Measurements from ENCODE around the gene PDSS1. TPM values are rescaled to one million over a fixed set of nuclear protein-coding genes. Genes with fewer than 3 reads are reported as not detected.
"Not testable (repeated sequence)": the region's sequence is repeated elsewhere in the genome, so short reads cannot be mapped to it uniquely, and the experiment has no call there.

The PDSS1 gene
- total and polyA plus RNA-seq, 2 experiments from 2014 or later: 9.7 to 13.5 TPM

DNA sequence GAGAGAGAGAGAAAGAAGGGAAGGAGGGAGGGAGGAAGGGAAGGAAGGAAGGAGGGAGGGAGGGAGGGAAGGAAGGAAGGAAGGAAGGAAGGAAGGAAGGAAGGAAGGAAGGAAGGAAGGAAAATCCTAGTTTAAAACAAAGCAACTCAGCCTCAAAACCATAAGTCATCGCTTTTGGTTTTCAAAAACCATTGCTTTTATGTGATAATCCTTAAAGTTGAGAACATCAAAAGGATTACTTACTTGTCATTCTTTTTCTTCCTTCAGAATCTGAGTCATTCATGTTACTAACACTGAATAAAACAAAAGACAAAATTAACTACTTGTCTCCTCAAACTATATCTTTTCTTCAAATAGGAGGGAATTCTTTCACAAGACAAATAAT lies 21.6 kb upstream of the PDSS1 start:
- DNase-seq (ENCODE audit: low spot score): no peak
- TF ChIP-seq, protein P1, sequence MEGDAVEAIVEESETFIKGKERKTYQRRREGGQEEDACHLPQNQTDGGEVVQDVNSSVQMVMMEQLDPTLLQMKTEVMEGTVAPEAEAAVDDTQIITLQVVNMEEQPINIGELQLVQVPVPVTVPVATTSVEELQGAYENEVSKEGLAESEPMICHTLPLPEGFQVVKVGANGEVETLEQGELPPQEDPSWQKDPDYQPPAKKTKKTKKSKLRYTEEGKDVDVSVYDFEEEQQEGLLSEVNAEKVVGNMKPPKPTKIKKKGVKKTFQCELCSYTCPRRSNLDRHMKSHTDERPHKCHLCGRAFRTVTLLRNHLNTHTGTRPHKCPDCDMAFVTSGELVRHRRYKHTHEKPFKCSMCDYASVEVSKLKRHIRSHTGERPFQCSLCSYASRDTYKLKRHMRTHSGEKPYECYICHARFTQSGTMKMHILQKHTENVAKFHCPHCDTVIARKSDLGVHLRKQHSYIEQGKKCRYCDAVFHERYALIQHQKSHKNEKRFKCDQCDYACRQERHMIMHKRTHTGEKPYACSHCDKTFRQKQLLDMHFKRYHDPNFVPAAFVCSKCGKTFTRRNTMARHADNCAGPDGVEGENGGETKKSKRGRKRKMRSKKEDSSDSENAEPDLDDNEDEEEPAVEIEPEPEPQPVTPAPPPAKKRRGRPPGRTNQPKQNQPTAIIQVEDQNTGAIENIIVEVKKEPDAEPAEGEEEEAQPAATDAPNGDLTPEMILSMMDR (IDR thresholded peaks at IDR 0.05; ENCODE audit: poor library complexity): no peak
- TF ChIP-seq EZH2 (IDR thresholded peaks at IDR 0.05; ENCODE audit: borderline replicate concordance) (no peak), EZH2phosphoT487 (IDR thresholded peaks at IDR 0.05; ENCODE audit: low read depth, severe bottlenecking, unreplicated experiment) (no peak)
- 100% methylated on average over 1 of the region's 1 CpG for WGBS (ENCODE audit: low lambda C conversion rate, missing lambda C conversion rate)
- no peaks in the 10 kb centered on the region for H3K27me3 ChIP-seq
- H4K20me1 ChIP-seq (ENCODE audit: insufficient read depth, poor library complexity, severe bottlenecking): no peaks in the 10 kb centered on the region
- H3K4me2 ChIP-seq: no peak overlapping the region
- no peak overlapping the region for H2AFZ ChIP-seq
- H3K79me2 ChIP-seq: no peaks in the 10 kb centered on the region
- no peaks in the 10 kb centered on the region for H3K9me3 ChIP-seq (ENCODE audit: low read depth)
- no peaks in the 10 kb centered on the region for H3K9me2 ChIP-seq (replicated peaks; ENCODE audit: insufficient read depth)
- H3K27ac ChIP-seq: no peak overlapping the region
- H3K36me3 ChIP-seq (replicated peaks; ENCODE audit: insufficient read depth, low read depth): no peaks in the 10 kb centered on the region
- H3K4me1 ChIP-seq (ENCODE audit: insufficient read depth): no peaks in the 10 kb centered on the region
- no peak overlapping the region for H3K4me3 ChIP-seq

DNA sequence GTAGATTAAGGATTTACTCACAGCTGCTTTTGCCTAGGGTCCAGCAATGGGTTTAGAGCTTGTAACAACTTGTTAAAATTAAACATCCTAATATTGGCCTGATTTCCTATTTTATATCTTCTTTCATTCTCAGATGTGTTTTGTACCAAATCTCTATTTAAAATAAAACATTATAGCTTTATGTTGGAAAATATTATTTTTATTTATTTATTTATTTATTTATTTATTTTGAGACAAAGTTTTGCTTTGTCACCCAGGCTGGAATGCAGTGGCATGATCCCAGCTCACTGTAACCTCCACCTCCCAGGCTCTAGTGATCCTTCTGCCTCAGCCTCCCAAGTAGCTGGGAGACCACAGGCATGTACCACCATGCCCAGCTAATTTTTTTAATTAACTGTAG lies 17.9 kb upstream of the PDSS1 start:
- no peaks in the 10 kb centered on the region for H3K79me2 ChIP-seq
- no peaks in the 10 kb centered on the region for H3K9me2 ChIP-seq (replicated peaks; ENCODE audit: insufficient read depth)
- TF ChIP-seq EZH2phosphoT487 (IDR thresholded peaks at IDR 0.05; ENCODE audit: low read depth, severe bottlenecking, unreplicated experiment) (no peak), EZH2 (IDR thresholded peaks at IDR 0.05; ENCODE audit: borderline replicate concordance) (no peak)
- TF ChIP-seq, protein P1 (IDR thresholded peaks at IDR 0.05; ENCODE audit: poor library complexity): no peak
- DNase-seq (ENCODE audit: low spot score): no peak
- no peaks in the 10 kb centered on the region for H3K4me1 ChIP-seq (ENCODE audit: insufficient read depth)
- no peak overlapping the region for H2AFZ ChIP-seq
- H3K4me3 ChIP-seq: no peak overlapping the region
- no peaks in the 10 kb centered on the region for H3K36me3 ChIP-seq (replicated peaks; ENCODE audit: insufficient read depth, low read depth)
- no peak overlapping the region for H3K27ac ChIP-seq
- no peaks in the 10 kb centered on the region for H3K9me3 ChIP-seq (ENCODE audit: low read depth)
- H4K20me1 ChIP-seq (ENCODE audit: insufficient read depth, poor library complexity, severe bottlenecking): no peaks in the 10 kb centered on the region
- H3K4me2 ChIP-seq: no peak overlapping the region
- H3K27me3 ChIP-seq: no peaks in the 10 kb centered on the region

DNA sequence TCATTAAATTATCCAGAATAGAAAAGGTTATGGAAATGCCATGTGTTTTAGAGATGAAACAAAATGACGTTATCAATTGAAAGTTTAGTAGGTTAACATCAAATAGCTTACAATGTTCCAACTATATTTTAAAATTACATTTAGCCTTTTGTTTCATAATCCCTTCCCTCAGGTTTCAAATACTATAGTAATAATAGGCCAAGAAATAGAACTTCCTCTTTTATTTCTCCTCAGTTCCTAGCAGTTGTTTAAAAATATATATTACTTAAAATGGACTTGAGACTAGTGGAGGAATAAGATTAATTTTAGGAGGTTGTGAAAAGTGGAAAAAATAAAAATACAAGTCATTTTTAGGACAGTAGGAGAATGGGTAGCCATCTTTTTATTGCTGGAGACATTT lies 16.4 kb upstream of the PDSS1 start:
- H3K9me2 ChIP-seq (replicated peaks; ENCODE audit: insufficient read depth): no peaks in the 10 kb centered on the region
- no peaks in the 10 kb centered on the region for H3K36me3 ChIP-seq (replicated peaks; ENCODE audit: insufficient read depth, low read depth)
- DNase-seq (ENCODE audit: low spot score): no peak
- no peaks in the 10 kb centered on the region for H3K4me1 ChIP-seq (ENCODE audit: insufficient read depth)
- no peak overlapping the region for H2AFZ ChIP-seq
- H3K4me2 ChIP-seq: no peak overlapping the region
- no peaks in the 10 kb centered on the region for H3K79me2 ChIP-seq
- no peaks in the 10 kb centered on the region for H4K20me1 ChIP-seq (ENCODE audit: insufficient read depth, poor library complexity, severe bottlenecking)
- H3K9me3 ChIP-seq (ENCODE audit: low read depth): no peaks in the 10 kb centered on the region
- TF ChIP-seq EZH2 (IDR thresholded peaks at IDR 0.05; ENCODE audit: borderline replicate concordance) (no peak), EZH2phosphoT487 (IDR thresholded peaks at IDR 0.05; ENCODE audit: low read depth, severe bottlenecking, unreplicated experiment) (no peak)
- TF ChIP-seq, protein P1 (IDR thresholded peaks at IDR 0.05; ENCODE audit: poor library complexity): no peak
- no peaks in the 10 kb centered on the region for H3K27me3 ChIP-seq
- 96% methylated on average over 1 of the region's 1 CpG for WGBS (ENCODE audit: low lambda C conversion rate, missing lambda C conversion rate)
- H3K4me3 ChIP-seq: no peak overlapping the region
- H3K27ac ChIP-seq: no peak overlapping the region

DNA sequence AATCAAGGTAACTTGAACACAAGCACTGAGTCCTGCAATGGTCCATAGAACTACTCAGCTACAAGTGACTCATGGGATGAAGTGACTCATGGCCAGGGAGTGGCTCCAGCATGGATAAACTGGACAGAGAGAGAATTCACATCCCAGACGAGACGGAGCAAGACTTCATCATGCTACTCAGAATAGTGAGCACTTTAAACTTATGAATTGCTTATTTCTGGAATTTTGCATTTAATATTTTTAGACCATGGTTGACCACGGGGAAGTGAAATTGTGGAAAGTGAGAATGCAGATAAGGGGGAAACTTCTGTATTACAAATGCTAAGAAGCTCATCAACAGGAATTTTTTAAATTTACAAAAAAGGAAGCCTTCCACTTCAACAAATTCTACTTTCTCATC lies 15.5 kb upstream of the PDSS1 start:
- H4K20me1 ChIP-seq (ENCODE audit: insufficient read depth, poor library complexity, severe bottlenecking); H3K4me3 ChIP-seq; H3K36me3 ChIP-seq (replicated peaks; ENCODE audit: insufficient read depth, low read depth); H3K27ac ChIP-seq; H3K27me3 ChIP-seq; H3K4me1 ChIP-seq (ENCODE audit: insufficient read depth); H3K4me2 ChIP-seq; DNase-seq (ENCODE audit: low spot score); H3K9me2 ChIP-seq (replicated peaks; ENCODE audit: insufficient read depth); H3K9me3 ChIP-seq (ENCODE audit: low read depth); H2AFZ ChIP-seq; H3K79me2 ChIP-seq: not testable (repeated sequence)
- WGBS (ENCODE audit: low lambda C conversion rate, missing lambda C conversion rate): 71% methylated on average over 3 of the region's 3 CpGs
